Esophagus muscularis mucosa (tissue), 3 donors: ENCODE measurements around the gene ALCAM.

Experiments
- CTCF ChIP-seq, 3 experiments: fragments of 200-600 bp in 2 of 3; fragments of 450-650 bp in 1 of 3; sonication (generic) in 2 of 3; IDR thresholded peaks; one replicate each; pipeline ENCODE4 v1.5.1; 2017 to 2019; ENCODE audit warnings: antibody characterized with exemption in 3 of 3, mild to moderate bottlenecking in 2 of 3, moderate library complexity in 1 of 3
- POLR2A ChIP-seq: fragments of 450-650 bp; IDR thresholded peaks from one replicate; pipeline ENCODE4 v1.6.1; 2017; ENCODE audit warnings: antibody characterized with exemption, moderate library complexity, mild to moderate bottlenecking, low read depth
- POLR2AphosphoS5 ChIP-seq, 2 donors: sonication (generic); formaldehyde crosslinking; IDR thresholded peaks; one replicate each; pipeline ENCODE4 v1.6.1; 2017; ENCODE audit warnings: antibody characterized with exemption in 2 of 2

- no peak for TF ChIP-seq POLR2AphosphoS5 (IDR thresholded peaks at IDR 0.05)
- no peak for TF ChIP-seq CTCF (IDR thresholded peaks at IDR 0.05)
- no peak for TF ChIP-seq POLR2A
These were observed 114.1 kb downstream of the ALCAM start for GRCh38 chr3:105480768-105481167.
